Gastrocnemius medialis (tissue), 4 donors: ENCODE results near the gene FAM83F.

ENCODE experiments used
- POLR2A ChIP-seq, 2 donors: fragments of 450-650 bp; IDR thresholded peaks; one replicate each; pipeline ENCODE4 v1.6.1; 2017; ENCODE audit warnings: antibody characterized with exemption in 2 of 2, mild to moderate bottlenecking in 2 of 2, moderate library complexity in 2 of 2
- TF ChIP-seq, protein P1 (sequence below), 5 experiments: fragments of 450-650 bp in 3 of 5; fragments of 200-600 bp in 2 of 5; sonication (generic) in 2 of 5; IDR thresholded peaks in 4 of 5; conservative IDR thresholded peaks in 1 of 5; 1 replicate in 4 of 5; 2 replicates in 1 of 5; pipeline ENCODE4 v1.5.1; 2016 to 2019; ENCODE audit warnings: antibody characterized with exemption in 5 of 5, mild to moderate bottlenecking in 3 of 5, moderate library complexity in 3 of 5

DNA sequence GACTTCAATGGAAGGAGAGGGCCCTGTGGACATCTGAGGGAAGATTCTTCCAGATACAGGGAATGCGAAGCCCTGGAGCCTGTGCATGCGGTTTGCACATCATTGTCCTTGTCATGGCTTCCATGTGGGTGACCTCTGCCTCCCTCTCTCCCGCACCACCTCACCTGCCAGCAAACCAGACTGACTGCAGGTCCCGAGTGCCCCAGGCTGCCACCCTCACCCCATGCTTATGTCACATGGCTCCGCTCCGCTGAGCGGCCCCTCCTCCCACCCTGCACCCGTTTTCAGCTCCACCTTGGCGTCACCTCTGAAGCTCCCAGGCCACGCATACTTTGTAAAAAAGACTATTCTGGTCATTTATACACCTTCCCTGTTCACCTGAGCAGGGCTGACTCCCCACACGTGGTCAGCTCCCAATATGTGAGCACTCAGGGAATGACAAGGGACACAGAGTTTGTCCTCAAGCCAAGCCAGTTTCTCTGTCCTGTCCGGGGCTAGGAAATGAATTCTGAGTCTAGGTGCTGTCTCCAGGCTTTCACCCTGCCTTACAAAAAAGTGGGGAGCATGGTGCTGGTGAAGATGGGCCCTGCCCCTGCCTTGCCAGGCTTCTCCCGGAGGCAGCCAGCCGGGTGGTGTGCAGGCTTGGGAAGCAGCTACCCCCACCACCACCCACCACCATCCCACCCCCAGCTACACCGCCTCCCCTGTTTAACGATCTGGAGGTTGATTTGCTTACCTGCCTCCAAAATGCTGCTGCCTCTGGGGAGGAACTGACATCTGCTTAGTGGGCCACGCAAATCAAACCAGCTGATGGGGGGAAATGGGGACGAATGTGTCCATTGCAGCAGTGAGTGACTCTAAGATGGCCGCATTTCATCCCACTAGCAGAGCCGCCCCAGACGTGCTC is 32.7 kb downstream of the FAM83F start:
- TF ChIP-seq, protein P1, sequence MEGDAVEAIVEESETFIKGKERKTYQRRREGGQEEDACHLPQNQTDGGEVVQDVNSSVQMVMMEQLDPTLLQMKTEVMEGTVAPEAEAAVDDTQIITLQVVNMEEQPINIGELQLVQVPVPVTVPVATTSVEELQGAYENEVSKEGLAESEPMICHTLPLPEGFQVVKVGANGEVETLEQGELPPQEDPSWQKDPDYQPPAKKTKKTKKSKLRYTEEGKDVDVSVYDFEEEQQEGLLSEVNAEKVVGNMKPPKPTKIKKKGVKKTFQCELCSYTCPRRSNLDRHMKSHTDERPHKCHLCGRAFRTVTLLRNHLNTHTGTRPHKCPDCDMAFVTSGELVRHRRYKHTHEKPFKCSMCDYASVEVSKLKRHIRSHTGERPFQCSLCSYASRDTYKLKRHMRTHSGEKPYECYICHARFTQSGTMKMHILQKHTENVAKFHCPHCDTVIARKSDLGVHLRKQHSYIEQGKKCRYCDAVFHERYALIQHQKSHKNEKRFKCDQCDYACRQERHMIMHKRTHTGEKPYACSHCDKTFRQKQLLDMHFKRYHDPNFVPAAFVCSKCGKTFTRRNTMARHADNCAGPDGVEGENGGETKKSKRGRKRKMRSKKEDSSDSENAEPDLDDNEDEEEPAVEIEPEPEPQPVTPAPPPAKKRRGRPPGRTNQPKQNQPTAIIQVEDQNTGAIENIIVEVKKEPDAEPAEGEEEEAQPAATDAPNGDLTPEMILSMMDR (IDR thresholded peaks at IDR 0.05 in 4 of 5, conservative IDR thresholded peaks at IDR 0.05 in 1 of 5): no peak
- TF ChIP-seq POLR2A (IDR thresholded peaks at IDR 0.05): no peak
